Chondrocyte (in vitro differentiated cells): Measurements from ENCODE around the gene MTO1. TPM values are rescaled to one million over a fixed set of nuclear protein-coding genes. Genes with fewer than 3 reads are reported as not detected.

ENCODE experiments used
- DNase-seq: peaks from one replicate; pipeline ENCODE4 v3.0.0; 2021; ENCODE audit warnings: mixed read lengths, low spot score
- H3K27ac Mint-ChIP-seq: one replicate; pipeline ENCODE4 v1.8.0; 2021; ENCODE audit warnings: mild to moderate bottlenecking, moderate library complexity, mixed read lengths; ENCODE audit not compliant: unreplicated experiment
- H3K27me3 Mint-ChIP-seq: 2 replicates; pipeline ENCODE4 v1.8.0; 2021; ENCODE audit warnings: low read depth, mixed read lengths
- H3K36me3 Mint-ChIP-seq: 2 replicates; pipeline ENCODE4 v1.8.0; 2021; ENCODE audit warnings: low read depth, mixed read lengths
- H3K4me1 Mint-ChIP-seq: 2 replicates; pipeline ENCODE4 v1.8.0; 2021; ENCODE audit warnings: low read depth, mild to moderate bottlenecking, mixed read lengths
- H3K4me3 Mint-ChIP-seq: one replicate; pipeline ENCODE4 v1.8.0; 2021; ENCODE audit warnings: mild to moderate bottlenecking, moderate library complexity, mixed read lengths; ENCODE audit not compliant: unreplicated experiment
- H3K9me3 Mint-ChIP-seq: 2 replicates; pipeline ENCODE4 v1.8.0; 2021; ENCODE audit warnings: low read depth, mixed read lengths
- total RNA-seq: library from RNA; stranded (reverse); gene quantifications from 3 replicates; pipeline ENCODE4 v1.2.1, GENCODE V29; 2021
- TF ChIP-seq, protein P1 (sequence below): fragments of 200-600 bp; sonication (generic); IDR thresholded peaks from 2 replicates; pipeline ENCODE4 v1.5.0; 2021; ENCODE audit warnings: antibody characterized with exemption, mild to moderate bottlenecking, moderate library complexity

MTO1 gene
- total RNA-seq, 1 donor from 2014 or later: 25.6 TPM

DNA sequence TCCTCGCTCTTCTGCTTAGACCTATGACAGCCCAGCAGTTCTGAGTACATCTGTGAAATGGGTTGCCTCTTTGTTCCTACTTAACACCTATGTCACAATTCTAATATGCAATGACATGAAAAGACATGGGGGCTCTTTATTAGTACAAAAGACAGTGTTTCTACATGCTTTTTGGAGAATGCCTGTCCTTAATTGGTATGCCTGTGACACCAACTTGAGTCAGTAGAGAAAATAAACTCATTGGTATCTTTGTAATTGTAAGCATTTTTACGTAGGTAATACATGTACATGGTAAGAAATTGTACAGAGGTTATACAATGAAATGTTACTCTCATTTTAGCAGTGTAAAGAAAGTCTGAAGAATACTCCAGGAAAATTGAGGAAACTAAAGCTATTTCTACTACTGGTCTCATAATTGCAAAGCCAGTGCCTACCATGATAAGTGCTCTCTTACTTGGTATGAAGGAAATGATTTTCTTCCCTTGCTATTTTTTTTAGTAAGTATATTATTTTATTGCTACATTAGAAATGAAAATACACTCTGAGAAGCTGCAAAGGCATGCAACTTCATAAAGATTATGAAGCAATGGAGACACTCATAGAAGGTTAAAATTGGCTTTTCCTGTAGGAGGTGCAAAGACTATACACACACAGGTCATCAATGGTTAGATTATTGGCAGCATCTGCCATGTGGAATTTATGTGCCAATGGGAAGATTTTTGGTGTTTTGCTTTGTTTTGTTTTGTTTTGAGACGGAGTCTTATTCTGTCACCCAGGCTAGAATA lies 64.2 kb downstream of the MTO1 start:
- no peaks in the 10 kb centered on the region for H3K9me3 Mint-ChIP-seq
- H3K4me3 Mint-ChIP-seq: no peak overlapping the region
- H3K36me3 Mint-ChIP-seq: peaks cover 3% of the 10 kb centered on the region
- TF ChIP-seq, protein P1, sequence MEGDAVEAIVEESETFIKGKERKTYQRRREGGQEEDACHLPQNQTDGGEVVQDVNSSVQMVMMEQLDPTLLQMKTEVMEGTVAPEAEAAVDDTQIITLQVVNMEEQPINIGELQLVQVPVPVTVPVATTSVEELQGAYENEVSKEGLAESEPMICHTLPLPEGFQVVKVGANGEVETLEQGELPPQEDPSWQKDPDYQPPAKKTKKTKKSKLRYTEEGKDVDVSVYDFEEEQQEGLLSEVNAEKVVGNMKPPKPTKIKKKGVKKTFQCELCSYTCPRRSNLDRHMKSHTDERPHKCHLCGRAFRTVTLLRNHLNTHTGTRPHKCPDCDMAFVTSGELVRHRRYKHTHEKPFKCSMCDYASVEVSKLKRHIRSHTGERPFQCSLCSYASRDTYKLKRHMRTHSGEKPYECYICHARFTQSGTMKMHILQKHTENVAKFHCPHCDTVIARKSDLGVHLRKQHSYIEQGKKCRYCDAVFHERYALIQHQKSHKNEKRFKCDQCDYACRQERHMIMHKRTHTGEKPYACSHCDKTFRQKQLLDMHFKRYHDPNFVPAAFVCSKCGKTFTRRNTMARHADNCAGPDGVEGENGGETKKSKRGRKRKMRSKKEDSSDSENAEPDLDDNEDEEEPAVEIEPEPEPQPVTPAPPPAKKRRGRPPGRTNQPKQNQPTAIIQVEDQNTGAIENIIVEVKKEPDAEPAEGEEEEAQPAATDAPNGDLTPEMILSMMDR: no peak
- no peak for DNase-seq
- H3K27me3 Mint-ChIP-seq: peaks cover 2% of the 10 kb centered on the region
- peak overlapping the region; percentile 5 for H3K27ac Mint-ChIP-seq
- peaks cover 28% of the 10 kb centered on the region for H3K4me1 Mint-ChIP-seq

GRCh38 chr6:73528897-73529296 lies 67.4 kb downstream of the MTO1 start:
- DNase-seq: no peak

DNA sequence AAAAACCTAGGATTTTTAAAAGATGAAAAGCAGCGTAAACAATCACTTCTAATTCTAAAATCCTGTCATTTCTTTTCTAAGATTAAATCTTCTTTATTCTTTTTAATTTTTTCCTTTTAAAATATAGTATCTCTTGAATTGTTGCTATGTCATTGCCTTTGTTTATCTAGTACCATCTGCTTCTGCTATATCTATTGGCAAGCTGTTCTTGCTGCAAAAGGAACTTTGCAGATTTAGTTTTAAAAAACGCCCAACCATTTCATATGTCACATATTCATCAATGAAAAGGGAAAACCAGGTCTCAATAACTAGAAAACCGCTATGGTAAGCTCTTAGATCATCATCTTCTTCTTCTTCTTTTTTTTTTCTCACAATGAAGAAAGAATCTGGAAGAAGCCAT lies 70.8 kb downstream of the MTO1 start:
- no peak for DNase-seq
- Mint-ChIP-seq H3K4me1 (peaks cover 5% of the 10 kb centered on the region), H3K27me3 (peaks cover 2% of the 10 kb centered on the region), H3K9me3 (no peaks in the 10 kb centered on the region), H3K4me3 (no peak overlapping the region), H3K27ac (no peak overlapping the region), H3K36me3 (no peaks in the 10 kb centered on the region)
- TF ChIP-seq, protein P1: no peak

More at GRCh38 chr6:73528897-73529296, 67.4 kb downstream of the MTO1 start:
- H3K27me3 Mint-ChIP-seq: peaks cover 2% of the 10 kb centered on the region
- H3K9me3 Mint-ChIP-seq: no peaks in the 10 kb centered on the region
- peaks cover 15% of the 10 kb centered on the region for H3K4me1 Mint-ChIP-seq
- TF ChIP-seq, protein P1: no peak
- H3K27ac Mint-ChIP-seq: no peak overlapping the region
- no peak overlapping the region for H3K4me3 Mint-ChIP-seq
- no peaks in the 10 kb centered on the region for H3K36me3 Mint-ChIP-seq

DNA sequence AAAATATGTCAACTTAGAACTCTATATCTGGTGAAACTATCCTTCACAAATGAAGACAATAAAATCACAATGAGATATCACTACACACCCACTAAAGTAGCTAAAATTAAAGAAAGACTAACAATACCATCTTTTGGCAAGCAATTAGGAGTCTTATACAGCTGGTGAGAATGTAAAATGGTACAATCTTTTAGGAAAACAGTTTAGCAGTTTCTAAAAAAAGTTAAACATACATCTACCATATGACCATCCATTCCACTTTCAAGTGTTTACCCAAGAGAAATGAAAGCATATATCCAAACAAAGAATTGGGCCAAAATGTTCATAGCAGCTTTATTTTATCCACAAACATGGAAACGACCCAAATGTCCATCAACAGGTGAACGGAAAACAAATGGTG lies 73.1 kb downstream of the MTO1 start:
- H3K27ac Mint-ChIP-seq: no peak overlapping the region
- peaks cover 5% of the 10 kb centered on the region for H3K4me1 Mint-ChIP-seq
- no peaks in the 10 kb centered on the region for H3K9me3 Mint-ChIP-seq

GRCh38 chr6:73537677-73538076 lies 76.1 kb downstream of the MTO1 start:
- Mint-ChIP-seq H3K4me1 (peaks cover 5% of the 10 kb centered on the region), H3K36me3 (no peaks in the 10 kb centered on the region), H3K27me3 (no peaks in the 10 kb centered on the region), H3K4me3 (no peak overlapping the region), H3K27ac (no peak overlapping the region), H3K9me3 (no peaks in the 10 kb centered on the region)
- DNase-seq: no peak
- TF ChIP-seq, protein P1: no peak

More for the DNA sequence above, 73.1 kb downstream of the MTO1 start:
- TF ChIP-seq, protein P1: no peak
- H3K4me3 Mint-ChIP-seq: no peak overlapping the region
- no peak for DNase-seq
- H3K27me3 Mint-ChIP-seq: no peaks in the 10 kb centered on the region
- H3K36me3 Mint-ChIP-seq: no peaks in the 10 kb centered on the region
